NCI-H2227 (cell line): ENCODE results near the gene SIPA1L3.

Experiments used
- DNase-seq: peaks from one replicate; lab custom pipeline; 2025; ENCODE audit not compliant: unreplicated experiment; lab: John Stamatoyannopoulos, UW

Gene SIPA1L3

GRCh38 chr19:37972803-37973202 is 65.8 kb downstream of the SIPA1L3 start:
- no peak for DNase-seq

- DNase-seq: no peak
These were observed 66.7 kb downstream of the SIPA1L3 start for GRCh38 chr19:37973666-37974065.

- DNase-seq: no peak
These were observed 68.1 kb downstream of the SIPA1L3 start for GRCh38 chr19:37975071-37975470.

GRCh38 chr19:37975596-37976515 is 68.8 kb downstream of the SIPA1L3 start:
- DNase-seq: no peak

- no peak for DNase-seq
These were observed 70.4 kb downstream of the SIPA1L3 start for GRCh38 chr19:37977391-37977790.

- peak; percentile 68 for DNase-seq
These were observed 71.0 kb downstream of the SIPA1L3 start for GRCh38 chr19:37977992-37978391.

GRCh38 chr19:37979547-37980082 is 72.6 kb downstream of the SIPA1L3 start:
- DNase-seq: peak; percentile 87

- no peak for DNase-seq
These were observed 73.6 kb downstream of the SIPA1L3 start for GRCh38 chr19:37980419-37981170.

- DNase-seq: no peak
These were observed 74.9 kb downstream of the SIPA1L3 start for GRCh38 chr19:37981785-37982475.

- DNase-seq: no peak
These were observed 75.6 kb downstream of the SIPA1L3 start for GRCh38 chr19:37982655-37983054.

- DNase-seq: no peak
These were observed 76.1 kb downstream of the SIPA1L3 start for GRCh38 chr19:37983153-37983552.

GRCh38 chr19:37983916-37984315 is 76.9 kb downstream of the SIPA1L3 start:
- peak; percentile 58 for DNase-seq

- no peak for DNase-seq
These were observed 79.2 kb downstream of the SIPA1L3 start for GRCh38 chr19:37986048-37986750.

- no peak for DNase-seq
These were observed 80.6 kb downstream of the SIPA1L3 start for GRCh38 chr19:37987356-37988332.

GRCh38 chr19:37988758-37989635 is 82.0 kb downstream of the SIPA1L3 start:
- DNase-seq: peak; percentile 59

GRCh38 chr19:37989855-37990254 is 82.8 kb downstream of the SIPA1L3 start:
- no peak for DNase-seq

- DNase-seq: no peak
These were observed 83.4 kb downstream of the SIPA1L3 start for GRCh38 chr19:37990362-37990761.

GRCh38 chr19:37991176-37991835 is 84.3 kb downstream of the SIPA1L3 start:
- no peak for DNase-seq
